Measurements from ENCODE around the gene CNOT3.

- TF ChIP-seq EZH2 (optimal IDR thresholded peaks at IDR 0.05; ENCODE audit: low read depth, low read length) (no peak), CTCF (IDR thresholded peaks at IDR 0.05; ENCODE audit: low read length) (no peak)
Measured at GRCh38 chr19:54203151-54203611, 65.6 kb downstream of the CNOT3 start.
